Stimulated activated CD4-positive, alpha-beta T cell treated with anti-CD3 and anti-CD28 coated beads, Interleukin-1b, Interleukin-23, amount 100 ng/mL, for 4 hours (primary cell): ENCODE data around the gene PPP1R13B.
A peak's percentile ranks its signal among the peaks of the same experiment; 100 is the strongest.

Experiments
- DNase-seq, 2 donors: peaks; one replicate each; pipeline ENCODE4 v3.0.0-alpha.2; 2020; ENCODE audit warnings: low read depth in 2 of 2

PPP1R13B gene

GRCh38 chr14:103881268-103882201, 34.2 kb upstream of the PPP1R13B start:
- no peak for DNase-seq

GRCh38 chr14:103880348-103881267, 33.2 kb upstream of the PPP1R13B start:
- no peak for DNase-seq

- no peak for DNase-seq
These were observed 32.4 kb upstream of the PPP1R13B start for GRCh38 chr14:103879570-103880347.

- no peak for DNase-seq
These were observed 31.8 kb upstream of the PPP1R13B start for GRCh38 chr14:103879118-103879569.

- no peak for DNase-seq
These were observed 30.8 kb upstream of the PPP1R13B start for GRCh38 chr14:103878180-103878579.

- DNase-seq: no peak
These were observed 27.6 kb upstream of the PPP1R13B start for GRCh38 chr14:103875010-103875409.

- DNase-seq: no peak
These were observed 25.2 kb upstream of the PPP1R13B start for GRCh38 chr14:103872481-103873113.

GRCh38 chr14:103871596-103872480, 24.5 kb upstream of the PPP1R13B start:
- peak; percentile 64 to 76 for DNase-seq

- DNase-seq: no peak
These were observed 23.7 kb upstream of the PPP1R13B start for GRCh38 chr14:103870891-103871595.

- no peak for DNase-seq
These were observed 22.9 kb upstream of the PPP1R13B start for GRCh38 chr14:103870144-103870876.

- no peak for DNase-seq
These were observed 22.2 kb upstream of the PPP1R13B start for GRCh38 chr14:103869406-103870143.

- no peak for DNase-seq
These were observed 21.0 kb upstream of the PPP1R13B start for GRCh38 chr14:103868242-103868897.

GRCh38 chr14:103867523-103867953, 20.2 kb upstream of the PPP1R13B start:
- no peak for DNase-seq

- DNase-seq: no peak
These were observed 19.6 kb upstream of the PPP1R13B start for GRCh38 chr14:103867020-103867419.

- DNase-seq: no peak
These were observed 15.9 kb upstream of the PPP1R13B start for GRCh38 chr14:103863245-103863644.

GRCh38 chr14:103862393-103862782, 15.0 kb upstream of the PPP1R13B start:
- no peak for DNase-seq
